Hindlimb muscle (tissue), 1 donor: ENCODE measurements around the gene ABCA2. TPM values are rescaled to one million over a fixed set of nuclear protein-coding genes. Genes with fewer than 3 reads are reported as not detected.

ENCODE experiments used
- DNase-seq: peaks from one replicate; pipeline ENCODE4 v3.0.0-alpha.2; 2013
- polyA plus RNA-seq: library from polyadenylated mRNA; unstranded; fragments of 120-200 nt; gene quantifications from one replicate; pipeline ENCODE4 v1.2.1, GENCODE V29; 2013; ENCODE audit not compliant: insufficient read length

ABCA2 gene
- polyA plus RNA-seq, 1 donor: 18.4 TPM

DNA sequence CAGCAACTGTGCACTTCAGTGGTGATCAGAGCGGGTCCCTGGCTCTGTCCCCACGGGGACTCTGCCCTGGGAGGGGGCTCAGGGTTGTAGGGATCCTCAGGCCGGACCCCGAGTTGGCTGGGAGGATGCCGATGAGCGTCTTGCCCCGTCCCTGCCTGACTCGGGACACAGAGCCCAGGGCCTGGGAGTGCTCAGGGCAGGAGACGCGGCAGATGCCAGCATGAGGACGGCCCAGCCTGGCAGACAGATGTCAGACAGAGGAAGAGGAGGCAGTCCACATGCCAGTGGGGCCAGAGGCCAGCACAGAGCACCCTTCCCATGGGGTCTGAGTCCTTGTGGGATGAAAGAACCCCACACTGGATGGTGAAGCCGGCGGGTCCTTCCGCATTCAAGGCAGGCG lies 64.7 kb downstream of the ABCA2 start:
- DNase-seq: no peak

DNA sequence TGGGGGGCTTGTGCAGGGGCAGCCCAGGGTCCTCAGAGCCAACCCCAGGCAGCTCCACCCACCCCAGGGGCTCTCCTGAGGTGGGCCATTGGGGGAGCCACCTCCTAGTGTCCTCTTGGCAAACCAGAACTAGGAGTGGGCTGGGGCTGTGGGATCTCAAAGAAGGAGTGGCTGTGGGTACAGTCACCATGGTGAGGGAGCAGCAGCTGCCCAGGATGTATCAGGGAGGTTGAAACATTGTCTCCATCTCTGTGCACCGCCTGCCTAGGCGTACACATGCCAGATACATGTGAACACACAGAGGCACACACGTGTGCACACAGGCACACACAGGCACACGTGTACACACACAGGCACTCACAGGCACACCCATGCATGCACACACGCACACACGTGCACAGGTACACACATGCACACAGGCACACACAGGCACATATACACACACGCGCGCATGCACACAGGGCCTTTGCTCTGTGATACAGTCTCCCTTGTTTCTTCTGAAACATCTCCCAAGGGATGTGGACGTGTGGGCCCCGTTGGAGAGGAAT lies 65.3 kb downstream of the ABCA2 start:
- DNase-seq: no peak

DNA sequence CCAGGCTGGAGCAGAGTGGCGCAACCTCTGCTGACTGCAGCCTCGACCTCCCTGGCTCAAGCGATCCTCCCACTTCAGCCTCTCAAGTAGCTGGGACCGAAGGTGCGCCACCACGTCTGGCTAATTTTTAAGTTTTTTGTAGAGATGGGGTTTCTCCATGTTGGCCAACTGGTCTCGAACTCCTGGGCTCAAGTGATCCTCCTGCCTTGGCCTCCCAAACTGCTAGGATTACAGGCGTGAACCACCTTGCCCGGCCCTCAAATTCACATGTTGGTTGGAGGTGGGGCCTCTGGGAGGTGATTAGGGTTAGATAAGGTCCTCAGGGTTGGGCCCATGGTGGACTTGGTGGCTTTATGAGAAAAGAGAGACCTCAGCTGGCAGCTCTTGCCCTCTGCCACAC lies 65.9 kb downstream of the ABCA2 start:
- DNase-seq: no peak

GRCh38 chr9:136961279-136962065 lies 66.6 kb downstream of the ABCA2 start:
- no peak for DNase-seq

GRCh38 chr9:136960938-136961275 lies 67.1 kb downstream of the ABCA2 start:
- DNase-seq: no peak

DNA sequence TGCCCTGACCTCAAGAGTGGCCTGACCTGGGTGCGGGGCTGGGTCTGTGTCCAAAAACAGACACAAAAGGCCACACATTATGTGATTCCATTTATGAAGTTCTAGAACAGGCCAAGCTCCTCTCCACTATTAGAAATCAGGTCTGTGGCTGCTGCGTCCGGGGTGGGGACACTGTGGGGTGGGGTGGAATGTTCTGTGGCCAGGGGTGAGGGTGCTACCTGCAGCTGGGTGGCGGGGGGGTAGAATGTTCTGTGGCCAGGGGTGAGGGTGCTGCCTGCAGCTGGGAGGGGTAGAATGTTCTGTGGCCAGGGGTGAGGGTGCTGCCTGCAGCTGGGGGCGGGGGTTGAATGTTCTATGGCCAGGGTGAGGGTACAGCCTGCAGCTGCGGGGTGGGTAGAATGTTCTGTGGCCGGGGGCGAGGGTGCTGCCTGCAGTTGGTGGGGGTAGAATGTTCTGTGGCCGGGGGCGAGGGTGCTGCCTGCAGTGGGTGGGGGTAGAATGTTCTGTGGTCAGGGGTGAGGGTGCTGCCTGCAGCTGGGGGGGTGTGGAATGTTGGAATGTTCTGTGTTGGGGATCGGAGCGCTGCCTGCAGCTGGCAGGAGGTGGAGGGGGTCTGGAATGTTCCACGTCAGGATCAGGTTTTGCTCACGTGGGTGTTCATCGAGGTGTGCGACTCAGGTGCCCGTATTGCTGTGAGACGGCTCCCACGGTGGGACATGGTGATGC lies 67.7 kb downstream of the ABCA2 start:
- DNase-seq: no peak

DNA sequence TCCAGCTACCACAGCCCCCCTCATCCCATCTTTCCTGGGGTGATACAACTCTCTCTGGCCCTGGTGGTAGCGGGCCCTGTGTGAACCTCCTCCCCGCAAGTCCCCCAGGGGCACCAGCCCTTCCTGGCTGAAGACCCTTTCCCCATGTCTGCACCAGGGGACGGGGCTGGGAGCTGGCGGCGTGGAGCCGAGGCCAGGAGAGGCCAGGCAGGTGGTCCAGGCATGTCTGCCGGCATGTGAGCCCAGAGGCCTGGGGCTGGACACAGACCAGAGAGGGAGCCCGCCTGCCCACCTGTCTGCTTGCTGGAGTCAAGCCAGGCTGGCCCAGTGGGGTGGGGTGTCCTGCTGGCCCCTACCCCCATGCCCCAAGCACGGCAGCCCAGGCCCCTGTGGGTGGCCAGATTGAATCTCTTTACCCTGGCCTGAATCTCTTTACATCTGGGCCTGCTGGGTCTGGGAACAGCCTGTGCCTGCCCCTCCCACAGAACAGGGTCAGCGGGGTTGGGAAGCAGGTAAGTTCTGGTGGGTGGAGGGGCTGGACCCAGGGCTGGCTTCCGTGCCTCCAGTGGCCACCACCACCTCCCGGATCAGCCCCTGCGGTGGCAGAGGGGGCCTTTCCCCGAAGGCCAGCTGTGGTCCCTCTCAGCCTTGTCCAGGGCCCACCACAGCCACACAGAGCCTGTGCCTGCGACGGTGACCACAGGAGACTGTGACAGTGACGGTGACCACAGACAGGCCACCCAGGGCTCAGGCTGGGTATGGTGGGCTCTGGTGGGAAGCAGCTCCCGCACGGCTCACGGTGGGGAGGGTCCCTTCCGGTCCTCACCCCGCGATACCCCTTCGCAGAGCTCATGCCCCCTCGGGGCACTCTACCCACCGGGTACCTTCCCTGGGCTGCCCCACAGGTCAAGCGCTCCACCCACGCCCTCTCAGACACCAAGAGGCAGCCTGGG lies 68.9 kb downstream of the ABCA2 start:
- DNase-seq: no peak

DNA sequence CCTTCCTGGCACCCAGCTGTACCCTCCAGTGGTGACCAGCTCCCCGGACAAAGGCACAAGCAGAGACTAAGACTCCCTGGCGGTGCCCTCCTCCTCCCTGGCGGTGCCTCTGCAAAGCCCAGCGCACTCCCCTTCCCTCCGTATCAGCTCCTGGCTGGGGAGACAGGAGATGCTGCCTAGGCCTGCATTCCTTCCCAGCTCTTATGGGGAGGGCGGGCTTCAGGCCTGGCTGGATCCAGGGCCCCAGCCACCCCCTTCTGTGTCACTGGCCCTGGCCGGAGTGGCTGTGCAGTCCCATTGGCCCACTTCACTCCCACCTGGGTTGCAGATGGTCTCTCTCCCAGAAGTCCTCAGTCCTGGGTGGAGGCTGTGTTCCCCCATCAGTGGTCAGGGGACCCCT lies 69.6 kb downstream of the ABCA2 start:
- DNase-seq: no peak

- DNase-seq: no peak
Measured at GRCh38 chr9:136957901-136958300, 70.1 kb downstream of the ABCA2 start.

GRCh38 chr9:136957461-136957860 lies 70.6 kb downstream of the ABCA2 start:
- no peak for DNase-seq

Other genes starting within 250 kb of the ABCA2 start
- gene TMEM141, start 236.9 kb downstream of the ABCA2 start, polyA plus RNA-seq: 35.7 TPM
- gene CCDC183, start 231.9 kb downstream of the ABCA2 start, polyA plus RNA-seq: 3.0 TPM
- gene RABL6, start 220.3 kb downstream of the ABCA2 start, polyA plus RNA-seq: 62.6 TPM
- gene AJM1, start 185.8 kb downstream of the ABCA2 start, polyA plus RNA-seq: 2.8 TPM
- 109 TPM for gene PHPT1, start 178.8 kb downstream of the ABCA2 start, polyA plus RNA-seq
- gene MAMDC4, start 175.9 kb downstream of the ABCA2 start, polyA plus RNA-seq: 5.9 TPM
- gene EDF1, start 161.9 kb downstream of the ABCA2 start, polyA plus RNA-seq: 336 TPM
- gene TRAF2, start 141.7 kb downstream of the ABCA2 start, polyA plus RNA-seq: 13.7 TPM
- gene FBXW5, start 83.5 kb downstream of the ABCA2 start, polyA plus RNA-seq: 45.6 TPM
- gene C8G, start 83.0 kb downstream of the ABCA2 start, polyA plus RNA-seq: 0.90 TPM
- gene LCN12, start 76.0 kb downstream of the ABCA2 start, polyA plus RNA-seq: 0.67 TPM
- 24.2 TPM for gene PTGDS, start 50.7 kb downstream of the ABCA2 start, polyA plus RNA-seq
- gene LCNL1, start 45.2 kb downstream of the ABCA2 start, polyA plus RNA-seq: 0.85 TPM
- gene PAXX, start 35.8 kb downstream of the ABCA2 start, polyA plus RNA-seq: 23.9 TPM
- 0.54 TPM for gene CLIC3, start 31.7 kb downstream of the ABCA2 start, polyA plus RNA-seq
- 0.10 TPM for gene FUT7, start 3.9 kb upstream of the ABCA2 start, polyA plus RNA-seq
- gene NPDC1, start 17.9 kb upstream of the ABCA2 start, polyA plus RNA-seq: 44.1 TPM
- gene ENTPD2, start 25.8 kb upstream of the ABCA2 start, polyA plus RNA-seq: 11.0 TPM
- gene SAPCD2, start 42.3 kb upstream of the ABCA2 start, polyA plus RNA-seq: 3.9 TPM
- gene UAP1L1, start 49.3 kb upstream of the ABCA2 start, polyA plus RNA-seq: 2.5 TPM
- 43.6 TPM for gene MAN1B1, start 58.7 kb upstream of the ABCA2 start, polyA plus RNA-seq
- gene DPP7, start 86.5 kb upstream of the ABCA2 start, polyA plus RNA-seq: 30.0 TPM
- not detected for gene GRIN1, start 110.9 kb upstream of the ABCA2 start, polyA plus RNA-seq
- not detected for gene LRRC26, start 141.8 kb upstream of the ABCA2 start, polyA plus RNA-seq
- gene TMEM210, start 143.8 kb upstream of the ABCA2 start, polyA plus RNA-seq: not detected
- 36.3 TPM for gene ANAPC2, start 160.3 kb upstream of the ABCA2 start, polyA plus RNA-seq
- 66.5 TPM for gene SSNA1, start 160.4 kb upstream of the ABCA2 start, polyA plus RNA-seq
- gene TPRN, start 172.5 kb upstream of the ABCA2 start, polyA plus RNA-seq: 14.0 TPM
- gene TMEM203, start 177.4 kb upstream of the ABCA2 start, polyA plus RNA-seq: 36.1 TPM
- 10.5 TPM for gene NDOR1, start 177.5 kb upstream of the ABCA2 start, polyA plus RNA-seq
- 4.2 TPM for gene RNF208, start 194.0 kb upstream of the ABCA2 start, polyA plus RNA-seq
- 2.5 TPM for gene CYSRT1, start 196.9 kb upstream of the ABCA2 start, polyA plus RNA-seq
- 2.1 TPM for gene RNF224, start 199.3 kb upstream of the ABCA2 start, polyA plus RNA-seq
- 1.8 TPM for gene SLC34A3, start 202.7 kb upstream of the ABCA2 start, polyA plus RNA-seq
- 145 TPM for gene TUBB4B, start 213.1 kb upstream of the ABCA2 start, polyA plus RNA-seq
- gene STPG3, start 223.0 kb upstream of the ABCA2 start, polyA plus RNA-seq: not detected
- 53.1 TPM for gene NELFB, start 227.1 kb upstream of the ABCA2 start, polyA plus RNA-seq
- gene TOR4A, start 249.5 kb upstream of the ABCA2 start, polyA plus RNA-seq: 7.9 TPM